ENCODE data around the gene ACTR1A. TPM values are rescaled to one million over a fixed set of nuclear protein-coding genes. Genes with fewer than 3 reads are reported as not detected.
A peak's percentile ranks its signal among the peaks of the same experiment; 100 is the strongest.

Gene ACTR1A
- total and polyA plus RNA-seq, 8 donors: 41.5 to 277 (median 61.1) TPM

DNA sequence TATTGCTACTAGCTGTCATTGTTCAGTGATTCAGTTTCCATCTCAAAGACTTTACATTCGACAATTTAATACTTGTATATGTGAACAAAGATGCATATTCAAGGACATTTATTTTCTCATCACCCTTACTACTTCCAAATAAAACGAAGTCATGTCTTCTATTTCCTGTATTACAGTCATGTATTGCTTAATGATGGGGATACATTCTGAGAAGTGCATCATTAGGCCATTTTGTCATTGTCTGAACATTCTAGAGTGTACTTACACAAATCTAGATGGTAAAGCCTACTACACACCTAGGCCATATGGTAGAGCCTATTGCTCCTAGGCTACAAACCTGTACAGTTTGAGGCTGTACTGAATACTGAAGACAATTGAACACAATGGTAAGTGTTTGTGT, 57.7 kb downstream of the ACTR1A start:
- 73 to 83% (median 78%) methylated on average over 2 of the region's 2 CpGs for WGBS, 5 donors
- DNase-seq: no peak
- Histone ChIP-seq H3K27ac (no peak overlapping the region), H3K36me3 (no peaks in the 10 kb centered on the region), H3K4me3 (no peak overlapping the region), H3K27me3 (no peaks in the 10 kb centered on the region), H3K9me3 (no peaks in the 10 kb centered on the region), H3K4me1 (peaks cover 0 to 9% (median 7%) of the 10 kb centered on the region in 4 donors)
- TF ChIP-seq EP300 (IDR thresholded peaks at IDR 0.05) (no peak), POLR2AphosphoS5 (IDR thresholded peaks at IDR 0.05) (no peak)
- TF ChIP-seq, protein P1, sequence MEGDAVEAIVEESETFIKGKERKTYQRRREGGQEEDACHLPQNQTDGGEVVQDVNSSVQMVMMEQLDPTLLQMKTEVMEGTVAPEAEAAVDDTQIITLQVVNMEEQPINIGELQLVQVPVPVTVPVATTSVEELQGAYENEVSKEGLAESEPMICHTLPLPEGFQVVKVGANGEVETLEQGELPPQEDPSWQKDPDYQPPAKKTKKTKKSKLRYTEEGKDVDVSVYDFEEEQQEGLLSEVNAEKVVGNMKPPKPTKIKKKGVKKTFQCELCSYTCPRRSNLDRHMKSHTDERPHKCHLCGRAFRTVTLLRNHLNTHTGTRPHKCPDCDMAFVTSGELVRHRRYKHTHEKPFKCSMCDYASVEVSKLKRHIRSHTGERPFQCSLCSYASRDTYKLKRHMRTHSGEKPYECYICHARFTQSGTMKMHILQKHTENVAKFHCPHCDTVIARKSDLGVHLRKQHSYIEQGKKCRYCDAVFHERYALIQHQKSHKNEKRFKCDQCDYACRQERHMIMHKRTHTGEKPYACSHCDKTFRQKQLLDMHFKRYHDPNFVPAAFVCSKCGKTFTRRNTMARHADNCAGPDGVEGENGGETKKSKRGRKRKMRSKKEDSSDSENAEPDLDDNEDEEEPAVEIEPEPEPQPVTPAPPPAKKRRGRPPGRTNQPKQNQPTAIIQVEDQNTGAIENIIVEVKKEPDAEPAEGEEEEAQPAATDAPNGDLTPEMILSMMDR (IDR thresholded peaks at IDR 0.05): no peak
- intact Hi-C loops (cut with DNase I; ENCODE audit: low total_unique reads): no loop called here

DNA sequence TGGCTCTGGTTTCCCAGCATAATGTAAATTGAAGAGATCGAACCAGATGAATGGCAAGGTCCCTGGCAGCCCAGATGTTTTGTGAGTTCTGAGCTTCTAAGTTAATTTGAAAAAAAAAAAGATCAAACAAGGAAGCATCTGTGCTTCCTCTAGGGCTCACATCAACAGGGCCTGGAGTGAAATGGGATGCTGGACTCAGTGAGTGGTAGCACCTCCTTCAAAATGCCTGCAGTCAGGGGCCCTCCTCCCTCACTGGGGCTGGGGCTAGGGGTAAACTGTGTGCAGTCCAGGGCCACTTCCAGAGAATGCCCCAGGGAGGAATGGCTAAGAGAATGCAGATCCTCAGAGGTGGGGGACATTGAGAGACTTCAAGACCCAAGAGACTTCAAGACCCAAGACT, 64.1 kb downstream of the ACTR1A start:
- no peaks in the 10 kb centered on the region for H3K36me3 ChIP-seq
- intact Hi-C loops (cut with DNase I; ENCODE audit: low total_unique reads): no loop called here
- WGBS, 5 donors: 74 to 86% (median 83%) methylated on average over 1 of the region's 1 CpG
- no peaks in the 10 kb centered on the region for H3K9me3 ChIP-seq
- H3K27me3 ChIP-seq: peaks cover 0 to 35% (median 3%) of the 10 kb centered on the region in 3 donors
- no peak overlapping the region for H3K4me3 ChIP-seq
- H3K4me1 ChIP-seq: peaks cover 0 to 23% (median 8%) of the 10 kb centered on the region in 4 donors
- H3K27ac ChIP-seq: no peak overlapping the region
- TF ChIP-seq EP300 (IDR thresholded peaks at IDR 0.05) (no peak), POLR2A (IDR thresholded peaks at IDR 0.05) (no peak), POLR2AphosphoS5 (IDR thresholded peaks at IDR 0.05) (no peak)
- TF ChIP-seq, protein P1 (IDR thresholded peaks at IDR 0.05): no peak
- no peak for DNase-seq

DNA sequence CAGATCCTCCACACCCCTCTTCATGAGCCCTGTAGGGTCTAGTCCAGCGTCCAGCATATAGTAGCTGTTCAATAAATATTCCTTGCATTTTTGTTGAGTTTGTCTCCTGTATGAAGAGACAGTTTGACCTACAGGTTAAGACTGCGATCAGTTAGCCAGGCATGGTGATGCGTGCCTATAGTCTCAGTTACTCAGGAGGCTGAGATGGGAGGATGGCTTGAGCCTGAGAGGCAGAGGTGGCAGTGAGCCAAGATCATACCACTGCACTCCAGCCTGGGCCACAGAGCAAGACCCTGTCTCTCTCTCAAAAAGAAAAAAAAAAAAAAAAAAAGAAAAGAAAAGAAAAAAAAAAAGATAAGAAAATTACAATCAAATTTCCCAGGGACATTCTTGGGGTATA, 65.0 kb downstream of the ACTR1A start:
- intact Hi-C loops (cut with DNase I; ENCODE audit: low total_unique reads): no loop called here
- WGBS, 5 donors: 90 to 95% (median 95%) methylated on average over 3 of the region's 3 CpGs
- no peak overlapping the region for H3K27ac ChIP-seq
- DNase-seq: no peak
- H3K36me3 ChIP-seq: no peaks in the 10 kb centered on the region
- no peak overlapping the region for H3K4me3 ChIP-seq
- H3K4me1 ChIP-seq: peaks cover 0 to 31% (median 10%) of the 10 kb centered on the region in 4 donors
- no peak for TF ChIP-seq POLR2AphosphoS5 (IDR thresholded peaks at IDR 0.05)
- TF ChIP-seq, protein P1 (IDR thresholded peaks at IDR 0.05): no peak
- no peak for TF ChIP-seq EP300 (IDR thresholded peaks at IDR 0.05)
- TF ChIP-seq POLR2A (IDR thresholded peaks at IDR 0.05): no peak
- peaks cover 0 to 35% (median 3%) of the 10 kb centered on the region in 3 donors for H3K27me3 ChIP-seq
- no peaks in the 10 kb centered on the region for H3K9me3 ChIP-seq

DNA sequence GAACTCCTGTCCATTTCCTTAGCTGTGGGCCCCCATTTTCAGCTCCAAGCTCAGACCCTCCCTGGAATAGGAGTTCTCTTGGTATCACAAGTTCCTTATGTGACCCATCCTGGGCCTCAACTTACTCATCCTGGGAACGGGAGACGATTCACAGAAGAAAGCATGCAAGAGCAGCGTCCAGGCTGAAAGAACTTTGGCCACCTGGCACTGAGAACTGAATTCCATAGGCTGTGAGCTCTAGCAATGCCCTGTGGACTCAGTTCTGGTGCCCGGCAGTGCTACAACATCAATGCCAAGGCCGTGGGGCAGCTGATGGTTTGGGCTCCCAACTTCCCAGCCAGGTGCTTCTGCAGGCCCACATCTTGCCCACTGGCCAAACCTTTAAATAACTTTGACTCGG, 66.2 kb downstream of the ACTR1A start:
- intact Hi-C loops (cut with DNase I; ENCODE audit: low total_unique reads): no loop called here
- 55 to 81% (median 68%) methylated on average over 6 of the region's 6 CpGs for WGBS, 5 donors
- peaks cover 0 to 35% (median 3%) of the 10 kb centered on the region in 3 donors for H3K27me3 ChIP-seq
- no peaks in the 10 kb centered on the region for H3K9me3 ChIP-seq
- DNase-seq: no peak
- no peak for TF ChIP-seq POLR2A (IDR thresholded peaks at IDR 0.05)
- TF ChIP-seq POLR2AphosphoS5 (IDR thresholded peaks at IDR 0.05): no peak
- no peak for TF ChIP-seq EP300 (IDR thresholded peaks at IDR 0.05)
- TF ChIP-seq, protein P1 (IDR thresholded peaks at IDR 0.05): no peak
- H3K4me3 ChIP-seq: peak overlapping the region in 2 of 4 donors; percentile 23 to 36
- H3K27ac ChIP-seq: no peak overlapping the region
- no peaks in the 10 kb centered on the region for H3K36me3 ChIP-seq
- peaks cover 5 to 40% (median 19%) of the 10 kb centered on the region in 4 donors for H3K4me1 ChIP-seq
